PC-9 (cell line): ENCODE results near the gene NTMT1. TPM values are rescaled to one million over a fixed set of nuclear protein-coding genes. Genes with fewer than 3 reads are reported as not detected.

ENCODE experiments used
- BruUV-seq: library from RNA; stranded (reverse); fragments of 400-500 nt; replicated peaks from 2 replicates; lab custom pipeline; 2021; lab: Mats Ljungman, UMichigan
- CTCF ChIA-PET: fragments of 300-600 bp; sonication (Branson Sonifier 250); formaldehyde crosslinking; loops from one replicate; lab custom pipeline; 2022; ENCODE audit warnings: antibody characterized with exemption; lab: Charles Lee
- POLR2A ChIA-PET: fragments of 300-600 bp; sonication (Branson Sonifier 250); formaldehyde crosslinking; loops from one replicate; lab custom pipeline; 2022; ENCODE audit warnings: antibody characterized with exemption; ENCODE audit not compliant: unreplicated experiment; lab: Charles Lee
- DNase-seq, 2 experiments: peaks; one replicate each; pipeline versions ENCODE4 v3.0.0 to v3.0.0-alpha.2; 2015 to 2022; ENCODE audit warnings: mixed read lengths in 1 of 2
- H2AFZ ChIP-seq: fragments of 200-600 bp; sonication (generic); 2 replicates; pipeline ENCODE4 v1.8.1; 2017; ENCODE audit warnings: antibody characterized with exemption
- H3F3A ChIP-seq: fragments of 200-600 bp; sonication (generic); 2 replicates; pipeline ENCODE4 v1.8.1; 2017; ENCODE audit warnings: antibody characterized with exemption, mild to moderate bottlenecking, low read depth; ENCODE audit not compliant: insufficient read depth
- H3K27ac ChIP-seq: fragments of 200-600 bp; sonication (generic); 2 replicates; pipeline ENCODE4 v1.6.1; 2016; ENCODE audit warnings: mixed run types
- H3K27me3 ChIP-seq: fragments of 200-600 bp; sonication (generic); 2 replicates; pipeline ENCODE4 v1.6.1; 2016; ENCODE audit warnings: low read depth, mixed run types; ENCODE audit not compliant: insufficient read depth
- H3K36me3 ChIP-seq: fragments of 200-600 bp; sonication (generic); 2 replicates; pipeline ENCODE4 v1.6.1; 2016; ENCODE audit warnings: low read depth, mixed run types
- H3K4me1 ChIP-seq: fragments of 200-600 bp; sonication (generic); replicated peaks from 2 replicates; pipeline ENCODE4 v1.6.1; 2016; ENCODE audit warnings: mixed run types; ENCODE audit not compliant: insufficient read depth
- H3K4me2 ChIP-seq: fragments of 200-600 bp; sonication (generic); 2 replicates; pipeline ENCODE4 v1.6.1; 2017; ENCODE audit warnings: mixed run types
- H3K4me3 ChIP-seq: fragments of 200-600 bp; sonication (generic); 2 replicates; pipeline ENCODE4 v1.6.1; 2016; ENCODE audit warnings: mixed run types
- H3K79me2 ChIP-seq: fragments of 200-600 bp; sonication (generic); 2 replicates; pipeline ENCODE4 v1.6.1; 2017; ENCODE audit warnings: low read depth, mixed run types
- H3K9me2 ChIP-seq: fragments of 200-600 bp; sonication (generic); 2 replicates; pipeline ENCODE4 v1.8.1; 2017; ENCODE audit warnings: mild to moderate bottlenecking; ENCODE audit not compliant: insufficient read depth
- H3K9me3 ChIP-seq: fragments of 200-600 bp; sonication (generic); 2 replicates; pipeline ENCODE4 v1.8.1; 2016; ENCODE audit warnings: low read depth; ENCODE audit not compliant: insufficient read depth
- H4K20me1 ChIP-seq: fragments of 200-600 bp; sonication (generic); 2 replicates; pipeline ENCODE4 v1.8.1; 2017; ENCODE audit not compliant: insufficient read depth
- CTCF ChIP-seq: fragments of 200-600 bp; sonication (generic); conservative IDR thresholded peaks from 2 replicates; pipeline ENCODE4 v1.6.1; 2017; ENCODE audit warnings: mixed run types, antibody characterized with exemption, mild to moderate bottlenecking, moderate library complexity
- EZH2 ChIP-seq: fragments of 200-600 bp; sonication (generic); IDR thresholded peaks from 2 replicates; pipeline ENCODE4 v1.8.0; 2017; ENCODE audit warnings: antibody characterized with exemption, low read depth
- intact Hi-C: fragments of 100-400 bp; cut with micrococcal nuclease; formaldehyde crosslinking; loops from one replicate; pipeline ENCODE4 v1.10.0; 2022; ENCODE audit not compliant: unreplicated experiment
- total RNA-seq: library from RNA; stranded (reverse); gene quantifications from 2 replicates; pipeline ENCODE4 v1.2.3, GENCODE V29; 2021

NTMT1 gene
- total RNA-seq, 1 experiment from 2014 or later, result 52.5 TPM

- no TSS peak for BruUV-seq
- ChIA-PET POLR2A (no interaction called here), CTCF (interaction anchor here (0.5 to 0.6 kb wide), 2 partner anchors 37 to 271 kb away, joined by 11 to 17 read pairs; no protein-coding TSS in a partner anchor)
- H3K4me2 ChIP-seq, result no peak overlapping the region
- no peaks in the 10 kb centered on the region for H3K9me3 ChIP-seq
- DNase-seq, result no peak
- intact Hi-C loops, result loop anchor here (1.0 to 2.0 kb wide), 5 partner anchors 36 to 329 kb away; no protein-coding TSS in a partner anchor
- H3K79me2 ChIP-seq, result no peaks in the 10 kb centered on the region
- no peaks in the 10 kb centered on the region for H3K27me3 ChIP-seq
- no peak overlapping the region for H2AFZ ChIP-seq
- no peak overlapping the region for H3K27ac ChIP-seq
- peaks cover 33% of the 10 kb centered on the region for H3F3A ChIP-seq
- no peaks in the 10 kb centered on the region for H4K20me1 ChIP-seq
- no peaks in the 10 kb centered on the region for H3K9me2 ChIP-seq
- no peak overlapping the region for H3K4me3 ChIP-seq
- no peaks in the 10 kb centered on the region for H3K36me3 ChIP-seq
- no peak for TF ChIP-seq CTCF
- H3K4me1 ChIP-seq, result peaks cover 34% of the 10 kb centered on the region
Observed at GRCh38 chr9:129606161-129607026, 19.6 kb upstream of the NTMT1 start.

GRCh38 chr9:129607027-129607387, 19.0 kb upstream of the NTMT1 start:
- Histone ChIP-seq H3K27me3 (no peaks in the 10 kb centered on the region), H3K4me2 (peak overlapping the region; percentile 43), H4K20me1 (no peaks in the 10 kb centered on the region), H2AFZ (0 out of 2 replicates have a peak overlapping the region, but pooled peaks have one; percentile 37), H3K27ac (peak overlapping the region; percentile 57), H3K4me1 (peaks cover 37% of the 10 kb centered on the region), H3F3A (peaks cover 35% of the 10 kb centered on the region), H3K79me2 (no peaks in the 10 kb centered on the region), H3K4me3 (no peak overlapping the region), H3K9me2 (no peaks in the 10 kb centered on the region), H3K36me3 (no peaks in the 10 kb centered on the region), H3K9me3 (no peaks in the 10 kb centered on the region)
- TF ChIP-seq EZH2 (no peak), CTCF (no peak)
- POLR2A ChIA-PET, result no interaction called here
- BruUV-seq, result TSS peak; percentile 85
- CTCF ChIA-PET, result interaction anchor here (0.6 kb wide), 1 partner anchor 37 kb away, joined by 11 read pairs; no protein-coding TSS in a partner anchor
- DNase-seq, result no peak
- intact Hi-C loops, result loop anchor here (1.0 to 2.0 kb wide), 5 partner anchors 37 to 330 kb away; no protein-coding TSS in a partner anchor

- no peaks in the 10 kb centered on the region for H3K9me3 ChIP-seq
- no peaks in the 10 kb centered on the region for H4K20me1 ChIP-seq
- TF ChIP-seq EZH2, result no peak
- TF ChIP-seq CTCF, result no peak
- H3K9me2 ChIP-seq, result no peaks in the 10 kb centered on the region
- H3K27ac ChIP-seq, result 0 out of 2 replicates have a peak overlapping the region, but pooled peaks have one; percentile 12
- peaks cover 37% of the 10 kb centered on the region for H3K4me1 ChIP-seq
- 0 out of 2 replicates have a peak overlapping the region, but pooled peaks have one; percentile 10 for H3K4me2 ChIP-seq
- H3K79me2 ChIP-seq, result no peaks in the 10 kb centered on the region
- peaks cover 31% of the 10 kb centered on the region for H3F3A ChIP-seq
- no peak overlapping the region for H3K4me3 ChIP-seq
- DNase-seq, result peak in 1 of 2 experiments; percentile 27
- H2AFZ ChIP-seq, result no peak overlapping the region
- H3K27me3 ChIP-seq, result no peaks in the 10 kb centered on the region
- no peaks in the 10 kb centered on the region for H3K36me3 ChIP-seq
- CTCF ChIA-PET, result interaction anchor here (0.7 kb wide), 1 partner anchor 11 kb away, joined by 3 read pairs; no protein-coding TSS in a partner anchor
- intact Hi-C loops, result no loop called here
- POLR2A ChIA-PET, result interaction anchor here (0.6 kb wide), 5 partner anchors 125 to 471 kb away, joined by 3 to 6 read pairs (median 3); no protein-coding TSS in a partner anchor
- no TSS peak for BruUV-seq
Observed at GRCh38 chr9:129608561-129609481, 17.1 kb upstream of the NTMT1 start.
